Esophagus mucosa (tissue), 1 donor: Measurements from ENCODE around the gene SFXN5. TPM values are rescaled to one million over a fixed set of nuclear protein-coding genes. Genes with fewer than 3 reads are reported as not detected.
A peak's percentile ranks its signal among the peaks of the same experiment; 100 is the strongest.
"Not testable (repeated sequence)": the region's sequence is repeated elsewhere in the genome, so short reads cannot be mapped to it uniquely, and the experiment has no call there.

ENCODE experiments used
- ATAC-seq: fragments of 200-7000 bp; cut with Tn5 transposase; one replicate; pipeline ENCODE4 v1.9.1; 2020
- total RNA-seq: library from RNA; stranded (reverse); gene quantifications from one replicate; pipeline ENCODE4 v1.2.4, GENCODE V29; 2023
- donor health status: DM: yes; HTN: yes; CAD: no.

Gene SFXN5, protein sequence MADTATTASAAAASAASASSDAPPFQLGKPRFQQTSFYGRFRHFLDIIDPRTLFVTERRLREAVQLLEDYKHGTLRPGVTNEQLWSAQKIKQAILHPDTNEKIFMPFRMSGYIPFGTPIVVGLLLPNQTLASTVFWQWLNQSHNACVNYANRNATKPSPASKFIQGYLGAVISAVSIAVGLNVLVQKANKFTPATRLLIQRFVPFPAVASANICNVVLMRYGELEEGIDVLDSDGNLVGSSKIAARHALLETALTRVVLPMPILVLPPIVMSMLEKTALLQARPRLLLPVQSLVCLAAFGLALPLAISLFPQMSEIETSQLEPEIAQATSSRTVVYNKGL
- 12.2 TPM for total RNA-seq

DNA sequence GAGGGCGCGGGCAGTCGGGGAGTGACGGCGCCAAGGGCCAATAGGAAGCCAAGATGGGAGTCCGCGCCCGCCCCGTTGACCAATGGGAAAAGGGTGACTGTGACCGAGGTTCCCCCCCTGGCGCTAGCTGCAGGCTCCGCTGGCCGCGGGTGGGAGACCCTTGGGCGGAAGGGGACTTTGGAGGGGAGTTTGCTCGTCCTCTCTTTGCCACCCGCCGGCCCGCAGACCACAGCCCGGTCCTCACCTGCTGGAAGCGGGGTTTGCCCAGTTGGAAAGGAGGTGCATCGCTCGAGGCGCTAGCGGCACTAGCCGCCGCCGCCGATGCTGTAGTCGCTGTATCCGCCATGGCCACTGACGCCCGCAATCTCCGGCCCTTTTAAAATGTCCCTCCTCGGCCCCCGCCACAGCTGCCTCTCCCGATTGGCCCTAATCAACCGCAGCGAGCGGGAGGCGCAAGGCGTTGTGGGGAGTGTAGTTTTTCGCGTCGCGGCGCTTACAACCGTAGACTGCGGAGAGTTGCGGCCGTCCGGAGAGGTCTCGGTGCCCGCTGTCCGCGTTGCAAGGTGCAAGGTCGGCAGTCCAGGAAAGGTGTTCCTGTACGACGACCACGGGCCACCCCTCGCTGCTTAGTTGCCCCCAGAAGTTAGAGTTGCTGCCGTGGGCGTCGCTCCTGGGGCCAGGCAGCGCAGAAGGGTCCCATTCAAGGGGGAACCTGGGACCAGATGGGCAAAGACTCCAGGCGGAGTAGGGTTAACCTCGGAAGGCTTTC lies at the start of gene SFXN5:
Gene SFXN5 (minus strand): TSS at position 353 of the 769 bp plus-strand sequence. CDS start 7 bp downstream, at position 346.
- ATAC-seq, result peak; percentile 90

DNA sequence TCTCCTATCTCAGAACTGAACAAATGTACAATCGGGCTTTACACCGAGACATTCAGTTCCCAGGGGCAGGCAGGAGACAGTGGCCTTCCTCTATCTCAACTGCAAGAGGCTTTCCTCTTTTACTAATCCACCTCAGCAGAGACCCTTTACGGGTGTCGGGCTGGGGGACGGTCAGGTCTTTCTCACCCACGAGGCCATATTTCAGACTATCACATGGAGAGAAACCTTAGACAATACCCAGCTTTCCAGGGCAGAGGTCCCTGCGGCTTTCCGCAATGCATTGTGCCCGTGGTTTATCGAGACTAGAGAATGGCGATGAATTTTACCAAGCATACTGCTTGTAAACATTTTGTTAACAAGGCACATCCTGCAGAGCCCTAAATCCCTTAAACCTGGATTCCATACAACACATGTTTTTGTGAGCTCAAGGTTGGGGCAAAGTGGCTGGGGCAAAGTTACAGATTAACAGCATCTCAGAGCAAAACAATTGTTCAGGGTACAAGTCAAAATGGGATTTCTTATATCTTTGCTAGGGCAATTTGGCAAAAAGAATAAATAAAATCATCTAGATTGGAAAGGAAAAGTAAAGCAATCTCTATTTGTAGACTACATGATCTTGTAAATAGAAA lies 48.2 kb upstream of the SFXN5 start:
- not testable (repeated sequence) for ATAC-seq

DNA sequence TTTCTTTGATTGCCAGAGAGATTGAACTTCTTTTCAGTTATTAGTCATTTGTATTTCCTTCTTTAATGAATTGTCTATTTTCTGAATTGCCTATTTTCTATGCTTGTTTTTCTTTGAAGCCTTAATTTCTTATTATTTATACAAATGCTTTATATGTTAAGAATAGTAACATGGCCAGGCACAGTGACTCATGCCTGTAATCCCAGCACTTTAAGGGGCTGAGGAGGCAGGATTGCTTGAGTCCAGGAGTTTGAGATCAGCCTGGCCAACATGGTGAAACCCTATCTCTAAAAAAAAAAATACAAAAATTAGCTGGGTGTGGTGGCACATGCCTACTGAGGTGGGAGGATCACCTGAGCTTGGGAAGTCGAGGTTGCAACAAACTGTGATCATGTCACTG lies 45.9 kb upstream of the SFXN5 start:
- no peak for ATAC-seq

DNA sequence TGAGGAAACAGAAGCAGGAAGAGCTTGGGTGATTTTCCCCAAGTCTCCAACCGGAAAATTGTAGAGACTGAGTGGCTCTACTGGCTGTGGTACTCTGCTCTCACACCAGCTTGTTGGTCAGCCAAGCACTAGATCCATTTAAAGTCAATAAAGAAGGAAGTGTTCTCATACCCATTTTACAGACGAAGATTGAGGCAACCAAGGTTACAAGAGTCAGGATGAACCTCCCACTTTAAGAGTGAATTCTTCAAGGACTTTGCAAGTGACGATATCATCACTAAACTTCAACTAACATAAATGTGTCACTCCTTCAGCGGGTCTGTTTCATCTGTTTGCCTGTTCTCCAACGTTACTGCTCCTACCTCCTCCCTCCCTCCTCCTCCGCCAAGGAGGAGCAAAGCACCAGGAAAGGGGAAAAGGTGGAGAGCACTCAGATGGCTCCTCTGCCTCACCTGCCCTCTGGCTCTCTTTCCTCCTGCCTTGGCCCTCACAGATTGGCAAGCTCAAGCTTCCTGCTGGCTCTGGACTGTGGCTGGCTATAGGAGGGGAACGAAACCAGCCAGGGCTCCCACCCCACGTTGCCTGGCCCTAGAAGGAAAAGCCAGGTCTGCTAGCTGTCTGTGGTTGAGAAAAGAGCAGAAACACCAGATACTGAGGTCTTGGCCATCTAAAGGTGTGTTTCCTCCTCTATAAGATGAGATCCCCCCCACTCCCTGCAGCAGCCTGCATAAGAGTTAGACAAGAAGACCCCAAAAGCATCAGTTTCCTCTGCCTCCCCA lies 44.9 kb upstream of the SFXN5 start:
- ATAC-seq, result no peak

DNA sequence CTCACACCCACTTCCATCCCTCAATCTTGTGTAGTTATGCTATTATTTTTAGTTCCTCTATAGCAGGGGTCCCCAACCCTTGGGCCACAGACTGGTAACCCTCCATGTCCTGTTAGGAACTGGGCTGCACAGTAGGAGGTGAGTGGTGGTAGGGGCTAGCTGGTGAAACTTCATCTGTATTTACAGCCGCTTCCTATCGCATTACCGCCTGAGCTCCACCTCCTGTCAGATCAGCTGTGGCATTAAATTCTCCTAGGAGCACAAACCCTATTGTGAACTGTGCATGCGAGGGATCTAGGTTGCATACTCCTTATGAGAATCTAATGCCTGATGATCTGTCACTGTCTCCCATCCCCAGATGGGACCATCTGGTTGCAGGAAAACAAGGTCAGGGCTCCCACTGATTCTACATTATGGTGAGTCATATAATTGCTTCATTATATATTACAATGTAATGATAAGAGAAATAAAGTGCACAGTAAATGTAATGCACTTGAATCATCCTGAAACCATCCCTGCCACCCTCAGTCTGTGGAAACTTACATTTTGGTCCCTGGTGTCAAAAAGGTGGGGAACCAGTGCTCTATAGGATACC lies 42.9 kb upstream of the SFXN5 start:
- ATAC-seq, result no peak

DNA sequence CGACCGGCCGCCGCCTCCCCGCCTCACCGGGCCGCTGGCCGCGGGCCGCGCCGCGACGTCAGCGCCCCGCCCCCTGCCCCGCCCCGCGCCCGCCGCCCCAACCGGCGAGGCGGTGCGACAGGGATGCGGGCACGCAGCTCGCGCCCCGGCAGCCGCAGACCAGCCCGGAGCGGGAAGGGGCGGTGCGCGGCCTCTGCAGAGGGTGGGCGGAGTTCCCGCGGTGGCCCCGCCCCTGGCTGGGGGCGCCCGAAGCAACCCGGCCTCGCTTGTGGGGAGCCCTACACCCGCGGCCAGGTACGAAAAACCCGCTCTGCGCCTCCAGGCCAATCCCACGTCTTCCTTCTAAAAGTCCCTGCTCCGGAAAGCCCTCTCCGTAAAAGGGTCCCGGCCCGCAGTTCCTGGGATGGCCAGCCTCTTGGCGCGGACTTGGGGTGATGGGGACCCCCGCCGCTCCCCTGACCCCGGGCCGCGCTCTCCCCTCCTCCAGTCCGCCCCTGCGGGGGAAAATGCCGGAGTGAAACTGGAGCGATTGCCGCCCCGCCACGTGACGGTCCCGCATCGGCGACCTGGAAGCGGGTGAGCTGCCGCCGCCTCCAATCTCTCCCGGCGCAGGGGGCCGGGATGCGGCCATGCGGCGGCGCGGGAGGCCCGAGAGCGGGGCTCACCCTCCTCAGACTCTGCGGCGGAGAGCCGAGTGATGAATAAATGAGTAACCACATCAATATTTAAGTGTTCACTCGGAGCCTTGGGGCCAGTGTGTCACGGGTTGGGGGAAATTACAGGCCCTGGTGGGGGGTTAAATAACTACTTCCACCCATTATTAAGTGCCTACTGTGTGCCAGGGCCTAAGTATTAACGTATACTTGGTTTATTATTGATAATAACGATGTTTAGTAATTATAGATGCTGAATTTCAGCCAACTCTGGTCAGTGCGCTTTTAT lies 41.7 kb upstream of the SFXN5 start, which contains the start of gene RAB11FIP5:
Gene RAB11FIP5 (minus strand): TSS at position 36 of the 942 bp plus-strand sequence. CDS start 171 bp downstream, outside the sequence.
- ATAC-seq, result peak; percentile 83

DNA sequence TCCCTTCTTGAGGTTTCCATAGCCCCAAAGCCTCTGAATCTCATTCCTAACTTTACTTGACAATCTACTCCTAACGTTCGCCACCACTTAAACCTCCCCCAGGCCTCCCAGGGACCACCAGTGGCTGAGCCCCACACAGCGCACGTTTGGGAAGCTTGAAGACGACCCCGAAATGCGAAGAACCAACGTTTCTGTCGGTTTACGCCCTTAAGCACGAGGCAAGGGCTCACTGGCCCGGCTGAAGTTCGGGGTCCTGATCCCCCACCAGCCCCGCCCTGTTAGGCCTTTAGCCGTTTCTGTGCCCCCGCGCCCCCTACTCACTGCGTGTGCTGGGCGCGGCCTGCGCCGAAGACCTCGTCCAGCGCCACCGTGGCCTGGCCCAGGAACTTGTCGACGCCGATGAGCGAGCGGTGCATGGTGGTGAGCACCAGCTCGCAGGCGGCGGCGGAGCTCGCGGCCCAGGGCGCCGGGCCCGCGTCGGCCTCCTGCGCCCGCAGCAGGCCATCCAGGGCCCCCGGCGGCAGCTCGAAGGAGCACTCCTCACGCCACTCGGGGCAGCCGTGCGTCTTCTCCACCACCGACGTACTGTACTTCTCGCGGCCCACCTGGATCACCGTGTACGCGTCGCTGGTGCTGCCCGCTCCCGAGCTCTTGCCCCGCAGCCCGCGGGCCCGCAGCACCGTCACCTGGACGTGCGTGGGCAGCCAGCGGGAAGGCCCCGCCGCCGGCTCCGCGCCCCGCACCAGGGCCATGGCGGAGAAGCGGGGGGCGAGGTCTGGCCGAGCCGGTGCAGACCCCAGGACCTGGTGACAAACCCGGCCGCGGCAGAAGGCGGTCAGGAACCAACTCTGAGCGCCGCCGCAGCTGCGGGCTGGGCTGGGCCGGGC lies 40.8 kb upstream of the SFXN5 start:
- ATAC-seq, result peak; percentile 40

DNA sequence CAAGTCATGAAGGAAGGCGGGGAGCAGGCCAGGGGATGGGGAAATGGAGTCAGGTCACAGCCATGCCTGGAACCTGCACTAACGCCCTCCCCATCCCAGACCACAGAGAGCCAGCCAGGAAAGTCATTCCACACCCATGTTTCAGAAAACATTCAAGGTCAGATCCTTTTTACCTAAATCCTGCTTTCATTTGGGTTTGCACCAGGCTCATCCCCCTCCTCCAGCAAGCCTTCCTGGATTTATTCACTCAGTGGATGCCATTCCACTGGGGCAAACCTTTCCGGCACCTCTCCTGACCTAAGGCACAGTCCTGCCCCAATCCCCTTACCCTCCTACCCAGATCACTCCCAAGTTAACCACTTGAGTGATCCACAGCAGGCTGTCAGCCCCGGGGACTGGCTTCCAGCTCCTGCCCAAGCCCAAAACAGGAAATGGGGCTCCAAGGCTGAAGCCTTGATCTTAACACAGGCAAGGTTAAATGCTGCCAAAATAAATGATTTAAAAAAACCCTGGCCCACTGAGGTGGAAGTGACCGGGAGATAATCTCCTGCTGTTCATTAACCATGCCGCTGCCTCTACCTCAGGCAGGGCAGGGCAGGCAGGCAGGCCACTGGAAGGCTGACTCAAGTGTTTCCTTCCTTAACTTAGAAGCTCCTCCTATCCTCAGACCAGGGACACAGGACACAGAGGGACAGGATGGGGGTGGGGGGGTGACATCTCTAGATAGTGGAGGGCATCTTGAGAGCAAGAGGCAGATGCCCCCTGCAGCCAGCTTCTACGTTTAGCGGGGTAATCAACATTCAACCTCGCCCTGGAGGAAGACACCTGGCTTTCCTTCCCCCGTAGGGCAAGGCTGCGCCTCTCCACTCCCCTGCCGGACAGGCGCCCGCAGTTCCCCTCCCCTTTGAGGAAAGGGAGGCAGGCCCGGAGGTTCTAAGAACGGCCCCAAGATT lies 39.8 kb upstream of the SFXN5 start:
- peak; percentile 54 for ATAC-seq

DNA sequence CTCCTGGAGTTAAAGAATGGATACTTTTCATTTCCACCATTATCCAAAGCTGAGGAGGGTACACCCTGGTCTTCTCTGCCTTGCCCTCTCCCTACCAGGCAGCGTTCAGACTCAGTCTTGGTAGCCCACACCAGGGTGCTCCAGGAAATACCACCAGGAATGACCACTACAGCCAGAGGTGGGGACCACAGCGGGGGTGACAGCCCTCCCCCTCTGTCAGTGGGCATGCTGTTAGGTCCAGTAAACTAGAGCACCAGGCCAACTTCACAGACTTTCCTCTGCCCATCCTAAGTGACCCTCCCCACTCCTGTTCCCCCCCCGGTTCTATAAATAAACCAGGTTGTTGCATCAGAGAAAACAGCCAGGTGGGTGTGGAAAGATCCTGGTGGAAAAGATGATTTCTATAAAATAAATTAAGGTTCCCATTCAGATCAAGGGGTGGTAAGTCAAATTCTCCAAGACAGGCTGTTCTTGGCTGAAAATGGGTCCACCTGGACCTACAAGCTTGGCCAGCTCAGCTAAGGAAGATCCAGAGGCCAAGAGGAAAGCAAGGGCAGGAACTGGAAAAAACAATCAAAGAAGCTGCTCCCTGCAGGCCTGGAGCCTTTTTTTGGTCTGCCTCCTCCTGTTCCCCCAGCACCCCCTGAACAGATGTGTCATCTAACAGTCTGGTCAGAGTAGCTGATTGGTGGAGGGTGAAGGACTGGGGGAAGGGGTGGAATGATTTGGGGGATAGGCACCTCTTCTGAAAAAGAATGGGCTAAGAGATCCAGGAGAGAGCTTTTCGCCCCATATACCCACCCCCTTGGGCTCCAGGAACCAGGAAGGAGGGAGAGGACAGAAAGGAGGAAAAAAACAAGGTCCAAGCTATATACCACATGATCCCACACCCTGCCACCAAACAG lies 38.9 kb upstream of the SFXN5 start:
- ATAC-seq, result no peak

DNA sequence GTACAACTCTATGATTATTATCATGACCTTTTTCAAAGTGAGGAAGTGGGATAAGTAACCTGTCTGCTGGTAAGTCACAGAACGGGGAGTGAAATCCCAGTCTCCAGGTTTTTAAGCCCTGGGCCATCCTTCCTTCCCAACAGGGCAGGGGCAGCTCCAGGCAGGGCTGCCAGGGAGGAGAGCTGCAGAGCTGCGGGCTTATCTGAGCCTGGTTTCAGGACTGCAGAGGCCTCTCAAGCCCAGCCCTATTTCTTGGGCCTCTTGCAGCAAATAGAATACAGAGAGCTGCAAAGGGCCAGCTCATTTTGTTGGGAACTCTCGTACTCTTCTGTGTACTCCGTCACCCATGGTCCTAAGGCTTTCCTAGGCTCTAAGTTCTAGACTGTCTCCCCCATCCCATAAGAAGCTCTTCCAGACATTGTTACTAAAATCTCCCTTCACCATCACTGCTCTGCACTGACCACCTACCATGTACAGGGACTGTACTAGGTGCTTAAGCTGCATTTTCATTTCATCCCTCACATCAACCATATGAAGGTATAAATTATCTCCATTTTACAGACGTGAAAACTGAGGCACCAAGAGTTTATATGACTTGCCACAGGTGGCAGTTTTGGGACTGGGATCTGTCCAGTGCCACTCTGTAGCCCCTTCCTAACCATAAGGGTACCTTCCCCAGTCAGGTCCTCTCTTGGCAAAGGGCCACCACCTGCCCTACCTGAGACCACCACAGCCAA lies 38.1 kb upstream of the SFXN5 start:
- ATAC-seq, result no peak

DNA sequence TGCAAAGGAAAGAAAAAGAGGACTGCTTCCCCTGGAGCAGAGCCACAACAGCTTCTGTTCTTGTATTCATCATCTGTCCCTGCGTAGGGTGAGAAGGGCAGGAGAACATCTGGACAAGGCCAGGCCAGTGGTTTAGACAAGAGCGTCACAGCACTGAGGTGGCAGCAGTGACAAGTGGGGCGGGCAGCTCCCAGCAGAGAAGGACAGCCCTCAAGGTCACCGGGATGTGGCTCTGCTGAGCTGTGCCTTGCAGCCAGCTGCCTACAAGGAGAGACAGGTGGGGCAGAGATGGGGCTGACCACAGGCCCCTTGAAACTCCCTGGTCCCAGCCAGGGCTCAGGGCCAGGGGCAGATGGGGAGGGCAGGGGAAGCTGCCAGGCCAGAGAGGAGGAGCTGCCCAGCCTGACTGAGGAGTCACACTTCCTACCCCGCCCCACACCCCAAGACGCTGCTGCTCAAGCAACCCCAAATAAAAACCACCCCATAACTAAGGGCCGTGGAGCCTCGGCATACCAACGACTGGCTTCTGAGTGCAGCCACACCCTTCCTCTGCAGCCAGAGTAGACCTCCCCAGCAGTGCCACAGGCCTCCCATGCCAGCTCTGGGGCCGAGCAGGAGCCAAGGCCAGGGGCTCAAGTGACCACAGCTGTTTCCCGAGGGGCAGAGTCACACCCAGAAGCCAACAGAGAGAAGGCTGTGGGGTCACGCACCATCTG lies 35.9 kb upstream of the SFXN5 start:
- peak; percentile 51 for ATAC-seq

DNA sequence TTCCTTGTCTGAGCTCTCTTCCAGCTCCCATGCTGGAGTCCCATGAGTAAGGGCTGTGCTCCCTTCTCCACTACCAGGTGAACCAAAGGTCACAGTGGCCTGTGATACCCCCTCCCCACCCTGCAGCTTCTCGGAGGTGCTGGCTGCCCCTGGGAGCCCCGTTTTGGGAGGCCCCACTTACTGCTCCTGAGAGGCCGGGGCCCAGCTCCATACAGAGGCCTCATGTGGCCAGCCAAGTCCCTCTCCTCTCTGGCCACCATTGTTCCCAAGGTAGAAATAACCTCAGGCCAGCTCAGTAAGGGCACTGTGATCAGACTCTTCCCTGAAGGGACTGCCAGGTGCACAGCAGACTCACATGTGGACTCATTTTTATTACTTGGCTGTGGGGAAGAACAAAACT lies 35.3 kb upstream of the SFXN5 start:
- no peak for ATAC-seq

DNA sequence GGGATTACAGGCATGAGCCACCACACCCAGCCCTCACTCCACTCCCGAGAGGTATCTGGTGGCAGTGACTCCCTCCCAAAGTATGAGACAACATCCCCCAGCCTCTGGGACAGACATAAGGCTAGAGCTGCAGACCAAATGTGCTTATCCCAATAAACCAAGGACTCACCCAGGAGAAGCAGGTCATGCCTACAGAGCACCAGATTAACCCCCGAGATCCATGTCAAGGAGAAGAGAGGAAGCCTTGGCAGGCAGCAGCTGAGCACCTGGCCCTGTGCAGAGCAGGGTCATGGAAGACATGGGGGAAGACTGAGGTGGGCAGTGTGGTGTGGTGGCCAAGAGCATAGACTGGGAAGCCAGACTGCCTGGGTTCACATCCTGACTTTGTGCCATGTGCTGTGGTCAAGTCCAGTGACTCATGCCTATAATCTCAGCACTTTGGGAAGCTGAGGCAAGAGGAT lies 34.0 kb upstream of the SFXN5 start:
- ATAC-seq, result no peak

DNA sequence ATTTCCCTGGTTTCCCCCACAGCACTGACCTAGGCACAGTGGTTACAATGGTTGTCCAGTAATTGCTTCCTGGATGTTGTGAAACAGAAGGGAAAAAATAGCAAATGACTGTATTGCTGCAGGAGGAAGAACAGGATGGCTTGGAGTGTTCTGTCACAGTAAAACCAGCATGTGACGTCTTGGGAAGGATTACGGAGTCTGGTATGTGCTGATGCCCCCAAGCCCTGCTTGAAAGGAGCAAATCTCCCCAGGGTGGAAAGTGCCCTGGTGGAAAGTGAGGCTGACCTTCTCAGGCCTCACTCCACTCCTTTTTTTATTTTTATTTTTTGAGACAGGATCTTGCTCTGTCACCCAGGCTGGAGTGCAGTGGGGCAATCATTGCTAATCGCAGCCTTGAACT lies 33.4 kb upstream of the SFXN5 start:
- no peak for ATAC-seq

DNA sequence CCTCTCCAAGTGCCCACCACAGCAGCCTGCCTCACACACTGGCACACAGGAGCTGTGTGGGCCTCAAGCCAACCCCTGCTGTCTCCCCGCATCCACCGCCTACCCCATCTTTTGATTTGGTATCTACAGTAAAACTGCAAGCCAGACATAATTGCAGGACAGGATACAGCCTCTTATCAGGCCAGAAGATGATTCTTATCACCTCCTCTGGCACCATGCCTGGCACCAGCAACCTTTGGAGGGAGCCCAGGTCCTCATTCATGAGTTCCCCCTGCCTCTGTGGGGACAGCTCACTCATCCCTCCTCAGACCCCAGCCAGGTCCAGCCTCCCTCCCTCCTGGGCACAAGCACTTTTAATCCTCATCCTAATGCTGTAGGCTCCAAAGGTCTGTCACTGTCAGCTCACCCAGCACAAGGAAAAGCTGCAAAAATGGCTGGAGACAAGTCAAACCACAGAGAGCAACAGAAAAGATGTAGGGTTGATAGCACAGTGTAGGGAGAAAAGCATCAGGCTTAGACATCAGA lies 31.6 kb upstream of the SFXN5 start:
- ATAC-seq, result no peak
